Gastroesophageal sphincter (tissue), 3 donors: ENCODE results near the gene ABHD10.

ENCODE experiments used
- CTCF ChIP-seq, 4 experiments: fragments of 200-600 bp in 2 of 4; fragments of 450-650 bp in 2 of 4; sonication (generic) in 1 of 4; IDR thresholded peaks; one replicate each; pipeline ENCODE4 v1.5.1; 2017 to 2019; ENCODE audit warnings: antibody characterized with exemption in 4 of 4, mild to moderate bottlenecking in 2 of 4, moderate library complexity in 2 of 4
- EP300 ChIP-seq: sonication (generic); formaldehyde crosslinking; IDR thresholded peaks from one replicate; pipeline ENCODE4 v1.6.1; 2017; ENCODE audit warnings: antibody characterized with exemption, mild to moderate bottlenecking
- POLR2A ChIP-seq, 2 donors: fragments of 450-650 bp; IDR thresholded peaks; one replicate each; pipeline ENCODE4 v1.6.1; 2017; ENCODE audit warnings: antibody characterized with exemption in 2 of 2, mild to moderate bottlenecking in 2 of 2, moderate library complexity in 1 of 2

- TF ChIP-seq POLR2A (IDR thresholded peaks at IDR 0.05), result no peak
- TF ChIP-seq CTCF (IDR thresholded peaks at IDR 0.05), result no peak
- no peak for TF ChIP-seq EP300
Measured at GRCh38 chr3:111948786-111949185, 30.0 kb upstream of the ABHD10 start.
